Adrenal gland (tissue), 12 donors: ENCODE measurements around the gene EID1. TPM values are rescaled to one million over a fixed set of nuclear protein-coding genes. Genes with fewer than 3 reads are reported as not detected.

Experiments used
- DNase-seq, 7 donors: peaks; one replicate each; pipeline ENCODE4 v3.0.0-alpha.2; 2019 to 2020
- H3K27ac ChIP-seq, 5 donors: fragments of 200-600 bp; sonication (generic) in 4 of 5; 1 replicate in 3 of 5; 2 replicates in 2 of 5; pipeline versions ENCODE4 v1.5.1 to v1.8.0; 2016 to 2020; ENCODE audit warnings: mild to moderate bottlenecking in 1 of 5
- H3K27me3 ChIP-seq: fragments of 200-600 bp; 2 replicates; pipeline ENCODE4 v1.8.0; 2021
- H3K36me3 ChIP-seq, 2 donors: fragments of 200-600 bp; replicated peaks in 1 of 2; 1 replicate in 1 of 2; 2 replicates in 1 of 2; pipeline versions ENCODE4 v1.5.1 to v1.8.0; 2018 to 2022
- H3K4me1 ChIP-seq, 2 donors: fragments of 200-600 bp; replicated peaks in 1 of 2; 1 replicate in 1 of 2; 2 replicates in 1 of 2; pipeline versions ENCODE4 v1.5.1 to v1.8.0; 2018 to 2021
- H3K4me3 ChIP-seq, 4 donors: fragments of 200-600 bp; sonication (generic) in 3 of 4; one replicate each; pipeline ENCODE4 v1.5.1; 2016 to 2018
- H3K9me3 ChIP-seq, 3 donors: fragments of 200-600 bp; sonication (generic) in 1 of 3; replicated peaks in 1 of 3; 1 replicate in 2 of 3; 2 replicates in 1 of 3; pipeline versions ENCODE4 v1.5.1 to v1.8.0; 2016 to 2021
- POLR2A ChIP-seq, 2 donors: fragments of 450-650 bp; IDR thresholded peaks; one replicate each; pipeline ENCODE4 v1.6.1; 2017; ENCODE audit warnings: antibody characterized with exemption in 2 of 2, mild to moderate bottlenecking in 2 of 2, moderate library complexity in 1 of 2
- WGBS, 4 donors: extraction: QIAGEN DNeasy Blood & Tissue Kit in 2 of 4; methylation state at CpG; one replicate each; pipeline versions ENCODE4 v1.1.5 to v1.1.7; 2013 to 2017; 5-methylcytosine and 5-hydroxymethylcytosine counted together
- intact Hi-C, 2 donors: fragments of 100-400 bp; cut with DNase I; formaldehyde crosslinking; loops; one replicate each; pipeline versions ENCODE4 v1.14.1 to v1.15.0; 2022 to 2023
- polyA plus RNA-seq, 3 donors: library from polyadenylated mRNA; stranded (reverse); fragments of 200-250 nt in 2 of 3; fragments of 350-450 nt in 1 of 3; fragmentation: Illumina TruSeq in 1 of 3; extraction: RNeasy Lipid Tissue Mini Kit (QIAGEN cat#74804) in 1 of 3; gene quantifications; one replicate each; pipeline ENCODE4 v1.2.3, GENCODE V29; 2013 to 2014
- total RNA-seq, 9 donors: library from RNA; depleted of rRNA in 4 of 9; stranded (reverse); fragments of >200 nt in 4 of 9; fragments of 120-200 nt in 1 of 9; fragmentation: NEBNext Ultra II Directional in 1 of 9; extraction: Animal tissue kit (Norgen Biotek cat#: 25700) in 1 of 9; gene quantifications; one replicate each; pipeline versions ENCODE4 v1.1.0 to v1.2.4, GENCODE V29; 2013 to 2023
- TF ChIP-seq, protein P1 (sequence below), 6 experiments: fragments of 450-650 bp in 4 of 6; fragments of 200-600 bp in 2 of 6; sonication (generic) in 1 of 6; IDR thresholded peaks; 1 replicate in 5 of 6; 2 replicates in 1 of 6; pipeline versions ENCODE4 v1.5.1 to v1.8.0; 2016 to 2021; ENCODE audit warnings: antibody characterized with exemption in 6 of 6, mild to moderate bottlenecking in 2 of 6, moderate library complexity in 1 of 6
- donor health status: healthy with polysubstance abuse.
- donor health status: Bipolar disorder and iron deficiency.
- donor health status: DM: yes; HTN: yes; CAD: no.
- donor health status: DM: no; HTN: no; CAD: no.
- donor health status: DM: no; HTN: no; CAD: no.
- donor health status: DM: yes; HTN: yes; CAD: no.

Gene EID1
- total and polyA plus RNA-seq, 12 donors, result 148 to 666 (median 245) TPM

DNA sequence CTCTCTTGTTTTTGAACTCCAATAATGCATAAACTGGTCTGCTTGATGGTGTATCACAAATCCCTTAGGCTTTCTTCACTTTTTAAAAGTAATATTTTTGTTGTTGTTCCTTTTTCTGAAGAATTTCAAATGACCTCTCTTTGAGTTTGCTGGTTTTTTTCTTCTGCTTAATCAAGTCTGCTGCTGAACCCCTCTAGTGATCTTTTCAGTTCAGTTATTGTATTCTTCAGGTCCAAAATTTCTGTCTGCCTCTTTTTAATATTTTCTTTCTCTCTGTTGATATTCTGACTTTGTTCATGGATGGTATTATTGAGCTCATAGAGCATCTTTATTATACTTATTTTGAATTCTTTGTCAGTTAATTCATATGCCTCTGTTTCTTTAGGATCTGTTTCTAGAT is 45.3 kb upstream of the EID1 start:
- intact Hi-C loops, result no loop called here
- H3K4me1 ChIP-seq, result no peaks in the 10 kb centered on the region
- H3K9me3 ChIP-seq, result no peaks in the 10 kb centered on the region
- H3K27me3 ChIP-seq, result no peaks in the 10 kb centered on the region
- no peak for DNase-seq
- H3K4me3 ChIP-seq, result no peak overlapping the region
- no peaks in the 10 kb centered on the region for H3K36me3 ChIP-seq
- TF ChIP-seq, protein P1, sequence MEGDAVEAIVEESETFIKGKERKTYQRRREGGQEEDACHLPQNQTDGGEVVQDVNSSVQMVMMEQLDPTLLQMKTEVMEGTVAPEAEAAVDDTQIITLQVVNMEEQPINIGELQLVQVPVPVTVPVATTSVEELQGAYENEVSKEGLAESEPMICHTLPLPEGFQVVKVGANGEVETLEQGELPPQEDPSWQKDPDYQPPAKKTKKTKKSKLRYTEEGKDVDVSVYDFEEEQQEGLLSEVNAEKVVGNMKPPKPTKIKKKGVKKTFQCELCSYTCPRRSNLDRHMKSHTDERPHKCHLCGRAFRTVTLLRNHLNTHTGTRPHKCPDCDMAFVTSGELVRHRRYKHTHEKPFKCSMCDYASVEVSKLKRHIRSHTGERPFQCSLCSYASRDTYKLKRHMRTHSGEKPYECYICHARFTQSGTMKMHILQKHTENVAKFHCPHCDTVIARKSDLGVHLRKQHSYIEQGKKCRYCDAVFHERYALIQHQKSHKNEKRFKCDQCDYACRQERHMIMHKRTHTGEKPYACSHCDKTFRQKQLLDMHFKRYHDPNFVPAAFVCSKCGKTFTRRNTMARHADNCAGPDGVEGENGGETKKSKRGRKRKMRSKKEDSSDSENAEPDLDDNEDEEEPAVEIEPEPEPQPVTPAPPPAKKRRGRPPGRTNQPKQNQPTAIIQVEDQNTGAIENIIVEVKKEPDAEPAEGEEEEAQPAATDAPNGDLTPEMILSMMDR (IDR thresholded peaks at IDR 0.05), result no peak
- no peak for TF ChIP-seq POLR2A (IDR thresholded peaks at IDR 0.05)
- H3K27ac ChIP-seq, result no peak overlapping the region

DNA sequence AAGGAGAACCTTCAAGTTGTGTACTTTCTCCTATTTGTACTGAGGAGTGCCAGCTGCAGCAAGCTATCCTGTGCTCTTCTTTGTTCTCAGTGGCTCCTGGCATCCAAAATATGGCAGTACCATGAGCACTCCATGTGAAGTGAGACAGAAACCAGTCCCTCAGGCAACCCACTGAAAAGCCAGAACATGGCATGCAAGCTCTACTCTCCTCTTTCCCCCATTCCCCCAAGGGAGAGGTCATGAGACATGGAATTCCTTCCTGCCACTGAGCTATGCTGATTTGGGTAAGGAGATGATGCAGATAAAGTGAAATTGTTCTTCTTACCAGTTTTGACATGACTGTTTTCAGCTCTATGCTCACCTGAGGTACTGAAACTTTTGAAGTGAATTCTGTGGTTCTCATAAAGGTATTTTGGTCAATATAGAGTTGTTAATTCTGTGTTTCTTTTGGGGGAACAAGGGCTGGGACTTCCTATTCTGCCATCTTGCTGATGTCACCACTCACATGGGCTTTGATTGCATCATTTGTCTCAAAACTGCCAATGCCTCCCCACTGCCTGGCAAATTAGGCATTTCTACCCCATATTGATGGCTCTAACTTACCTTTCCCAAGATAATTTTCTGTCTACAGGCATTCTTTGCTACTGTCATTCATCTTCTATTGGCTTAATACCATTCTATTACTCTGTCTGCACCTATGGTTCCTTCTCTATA is 44.3 kb upstream of the EID1 start:
- H3K9me3 ChIP-seq, result no peaks in the 10 kb centered on the region
- H3K27ac ChIP-seq, result no peak overlapping the region
- no peaks in the 10 kb centered on the region for H3K4me1 ChIP-seq
- intact Hi-C loops, result no loop called here
- H3K4me3 ChIP-seq, result no peak overlapping the region
- no peaks in the 10 kb centered on the region for H3K36me3 ChIP-seq
- no peak for DNase-seq
- no peak for TF ChIP-seq POLR2A (IDR thresholded peaks at IDR 0.05)
- TF ChIP-seq, protein P1 (IDR thresholded peaks at IDR 0.05), result no peak
- H3K27me3 ChIP-seq, result no peaks in the 10 kb centered on the region

DNA sequence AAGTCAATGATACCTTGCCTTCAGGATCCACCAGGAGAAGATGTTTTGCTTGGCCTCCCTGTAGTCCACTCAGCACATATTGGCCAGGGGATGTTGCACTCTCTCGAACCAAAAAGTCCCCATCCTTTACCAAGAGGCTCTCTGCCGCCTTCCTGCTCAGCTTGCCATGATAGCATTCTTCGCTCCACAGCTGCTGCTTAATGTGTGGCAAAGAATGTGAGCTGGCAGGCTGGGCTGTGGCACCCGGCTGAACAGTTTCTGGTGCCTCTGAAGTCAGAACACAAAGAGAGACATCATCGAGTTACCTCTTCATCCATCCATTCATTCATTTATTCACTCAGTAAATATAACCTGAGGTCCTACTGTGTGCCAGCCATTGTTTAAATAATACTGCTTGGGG is 43.2 kb upstream of the EID1 start:
- intact Hi-C loops, result no loop called here
- TF ChIP-seq, protein P1 (IDR thresholded peaks at IDR 0.05), result no peak
- Histone ChIP-seq H3K27me3 (no peaks in the 10 kb centered on the region), H3K27ac (no peak overlapping the region), H3K36me3 (no peaks in the 10 kb centered on the region), H3K9me3 (no peaks in the 10 kb centered on the region), H3K4me1 (no peaks in the 10 kb centered on the region), H3K4me3 (no peak overlapping the region)
- WGBS, 4 donors, result 80 to 89% (median 87%) methylated on average over 5 of the region's 5 CpGs
- DNase-seq, result no peak

DNA sequence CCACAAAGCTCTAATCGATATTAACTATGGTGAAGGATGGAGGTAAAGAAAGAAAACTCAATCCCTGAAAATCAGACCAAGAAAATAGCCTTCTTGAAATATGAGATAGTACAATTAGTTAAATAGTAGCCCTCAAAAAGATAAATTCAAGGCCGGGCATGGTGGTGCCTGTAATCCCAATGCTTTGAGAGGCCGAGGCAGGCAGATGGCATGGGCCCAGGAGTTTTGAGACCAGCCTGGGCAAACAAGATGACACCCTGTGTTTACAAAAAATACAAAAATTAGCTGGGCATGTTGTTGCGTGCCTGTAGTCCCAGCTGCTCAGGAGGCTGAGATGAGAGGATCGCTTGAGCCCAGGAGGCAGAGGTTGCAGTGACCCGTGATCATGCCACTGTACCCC is 35.4 kb upstream of the EID1 start:
- intact Hi-C loops, result no loop called here
- Histone ChIP-seq H3K27ac (peak overlapping the region in 4 of 5 donors; percentile 18 to 68 (median 38)), H3K9me3 (no peaks in the 10 kb centered on the region), H3K4me3 (no peak overlapping the region), H3K4me1 (peaks cover 0 to 6% of the 10 kb centered on the region in 2 donors), H3K27me3 (no peaks in the 10 kb centered on the region), H3K36me3 (no peaks in the 10 kb centered on the region)
- TF ChIP-seq, protein P1 (IDR thresholded peaks at IDR 0.05), result no peak
- no peak for TF ChIP-seq POLR2A (IDR thresholded peaks at IDR 0.05)
- 53 to 69% (median 64%) methylated on average over 6 of the region's 6 CpGs for WGBS, 4 donors
- DNase-seq, result peak; percentile 30 to 80 (median 57)
